Motor neuron (in vitro differentiated cells): ENCODE results near the gene TMEM17. TPM values are rescaled to one million over a fixed set of nuclear protein-coding genes. Genes with fewer than 3 reads are reported as not detected.
A peak's percentile ranks its signal among the peaks of the same experiment; 100 is the strongest.
"Not testable (repeated sequence)": the region's sequence is repeated elsewhere in the genome, so short reads cannot be mapped to it uniquely, and the experiment has no call there.

ENCODE experiments used
- ATAC-seq, 8 experiments: fragments of 200-7000 bp; cut with Tn5 transposase; replicated peaks in 6 of 8; 2 replicates each; pipeline ENCODE4 v1.8.0; 2021; ENCODE audit warnings: mild to moderate bottlenecking in 8 of 8, moderate library complexity in 8 of 8
- H3K27ac ChIP-seq, 2 donors: fragments of 250-450 bp; sonication (Bioruptor Pico); 2 replicates each; pipeline ENCODE4 v1.9.0; 2021; ENCODE audit warnings: antibody characterized with exemption in 2 of 2, mild to moderate bottlenecking in 2 of 2, moderate library complexity in 1 of 2
- H3K4me1 ChIP-seq, 2 donors: fragments of 250-450 bp; sonication (Bioruptor Pico); replicated peaks in 1 of 2; 2 replicates each; pipeline ENCODE4 v1.6.1; 2021; ENCODE audit warnings: antibody characterized with exemption in 2 of 2, mild to moderate bottlenecking in 2 of 2, moderate library complexity in 1 of 2
- H3K4me3 ChIP-seq, 5 donors: fragments of 250-450 bp; sonication (Bioruptor Pico); 2 replicates each; pipeline ENCODE4 v1.9.0; 2021; ENCODE audit warnings: antibody characterized with exemption in 5 of 5, mild to moderate bottlenecking in 5 of 5, moderate library complexity in 4 of 5
- WGBS, 10 experiments: fragments of 450-650 bp; shearing (Covaris generic); methylation state at CpG; one replicate each; pipeline ENCODE4 v1.0.0; 2022; 5-methylcytosine and 5-hydroxymethylcytosine counted together
- in situ Hi-C, 9 experiments: fragments of 400-800 bp; cut with MboI; loops; one replicate each; pipeline ENCODE4 v1.15.0; 2021; ENCODE audit warnings: low sequenced_read_pairs in 9 of 9, low pct_unique_long_range_greater_than_20kb in 2 of 9; ENCODE audit not compliant: unreplicated experiment in 9 of 9
- total RNA-seq, 8 experiments: library from RNA; unstranded; fragments of 300-600 nt; gene quantifications; 2 replicates each; pipeline versions ENCODE4 v1.2.3 to v1.2.4, GENCODE V29; 2022

The TMEM17 gene
- total RNA-seq, 8 experiments from 2014 or later = 2.6 to 8.3 (median 3.6) TPM

- in situ Hi-C loops = no loop called here
- no peak overlapping the region for H3K4me3 ChIP-seq
- H3K27ac ChIP-seq = no peak overlapping the region
- ATAC-seq = no peak
- H3K4me1 ChIP-seq = no peaks in the 10 kb centered on the region
These were observed 23.8 kb upstream of the TMEM17 start for GRCh38 chr2:62529758-62530157.

GRCh38 chr2:62527478-62528210, 21.6 kb upstream of the TMEM17 start:
- ATAC-seq = peak in 1 of 8 experiments; percentile 35
- Histone ChIP-seq H3K4me1 (no peaks in the 10 kb centered on the region), H3K4me3 (no peak overlapping the region), H3K27ac (no peak overlapping the region)
- 0 to 100% (median 78%) methylated on average over 1 to 2 of the region's 3 CpGs; no CpG with 5 or more reads in 2 of the 10 experiments for WGBS, 10 experiments
- in situ Hi-C loops = no loop called here

GRCh38 chr2:62526531-62527381, 20.8 kb upstream of the TMEM17 start:
- Histone ChIP-seq H3K4me3 (no peak overlapping the region), H3K4me1 (no peaks in the 10 kb centered on the region), H3K27ac (no peak overlapping the region)
- in situ Hi-C loops = no loop called here
- WGBS, 10 experiments = 17 to 93% (median 61%) methylated on average over 1 to 6 of the region's 10 CpGs; no CpG with 5 or more reads in 1 of the 10 experiments
- peak in 3 of 8 experiments; percentile 46 to 84 (median 53) for ATAC-seq

- no peaks in the 10 kb centered on the region for H3K4me1 ChIP-seq
These were observed 19.7 kb upstream of the TMEM17 start for GRCh38 chr2:62525549-62526269.

GRCh38 chr2:62524293-62524941, 18.4 kb upstream of the TMEM17 start:
- H3K27ac ChIP-seq = no peak overlapping the region
- in situ Hi-C loops = no loop called here
- H3K4me3 ChIP-seq = no peak overlapping the region
- ATAC-seq = no peak
- 82 to 100% (median 94%) methylated on average over 1 to 5 of the region's 5 CpGs for WGBS, 10 experiments
- H3K4me1 ChIP-seq = no peaks in the 10 kb centered on the region

More at GRCh38 chr2:62525549-62526269, 19.7 kb upstream of the TMEM17 start:
- no peak for ATAC-seq
- Histone ChIP-seq H3K27ac (no peak overlapping the region), H3K4me3 (no peak overlapping the region)
- in situ Hi-C loops = no loop called here

GRCh38 chr2:62521061-62521460, 15.1 kb upstream of the TMEM17 start:
- WGBS, 10 experiments = 75 to 100% (median 100%) methylated on average over 1 to 8 of the region's 14 CpGs; no CpG with 5 or more reads in 3 of the 10 experiments
- H3K4me3 ChIP-seq, H3K4me1 ChIP-seq, ATAC-seq, in situ Hi-C loops, H3K27ac ChIP-seq: not testable (repeated sequence)

GRCh38 chr2:62512384-62512783, 6.4 kb upstream of the TMEM17 start:
- H3K4me1 ChIP-seq = peaks cover 0 to 3% of the 10 kb centered on the region in 2 donors
- WGBS, 10 experiments = 64 to 95% (median 84%) methylated on average over 2 to 4 of the region's 4 CpGs; no CpG with 5 or more reads in 4 of the 10 experiments
- no peak overlapping the region for H3K4me3 ChIP-seq
- no peak overlapping the region for H3K27ac ChIP-seq
- in situ Hi-C loops = no loop called here
- no peak for ATAC-seq

- no peak overlapping the region for H3K4me3 ChIP-seq
- WGBS, 10 experiments = 0 to 100% (median 51%) methylated on average over 1 to 6 of the region's 6 CpGs
- peaks cover 0 to 3% of the 10 kb centered on the region in 2 donors for H3K4me1 ChIP-seq
- no peak for ATAC-seq
- no peak overlapping the region for H3K27ac ChIP-seq
- in situ Hi-C loops = no loop called here
These were observed 5.6 kb upstream of the TMEM17 start for GRCh38 chr2:62511636-62512035.

GRCh38 chr2:62506421-62506750, 391 bp upstream of the TMEM17 start:
- ATAC-seq = peak; percentile 16 to 39 (median 28)
- in situ Hi-C loops = no loop called here
- 0% methylated on average over 1 to 3 of the region's 3 CpGs; no CpG with 5 or more reads in 6 of the 10 experiments for WGBS, 10 experiments

GRCh38 chr2:62505109-62505749, 766 bp downstream of the TMEM17 start:
- ATAC-seq = no peak
- Histone ChIP-seq H3K4me3 (peak overlapping the region; percentile 44 to 77 (median 56)), H3K4me1 (peaks cover 3 to 5% of the 10 kb centered on the region in 2 donors), H3K27ac (peak overlapping the region; percentile 70 to 79)
- in situ Hi-C loops = no loop called here
- WGBS, 10 experiments = 16 to 100% (median 76%) methylated on average over 1 to 3 of the region's 18 CpGs; no CpG with 5 or more reads in 4 of the 10 experiments

More at GRCh38 chr2:62506421-62506750, 391 bp upstream of the TMEM17 start:
- Histone ChIP-seq H3K27ac (peak overlapping the region; percentile 70 to 79), H3K4me3 (peak overlapping the region; percentile 44 to 77 (median 56)), H3K4me1 (peaks cover 3 to 5% of the 10 kb centered on the region in 2 donors)

- Histone ChIP-seq H3K27ac (no peak overlapping the region), H3K4me3 (no peak overlapping the region), H3K4me1 (peaks cover 3 to 5% of the 10 kb centered on the region in 2 donors)
- 58 to 96% (median 89%) methylated on average over 2 to 6 of the region's 6 CpGs for WGBS, 10 experiments
- in situ Hi-C loops = no loop called here
- ATAC-seq = no peak
These were observed 1.3 kb downstream of the TMEM17 start for GRCh38 chr2:62504657-62505056.

GRCh38 chr2:62501794-62502500, 4.0 kb downstream of the TMEM17 start:
- 50 to 100% (median 67%) methylated on average over 1 to 4 of the region's 4 CpGs for WGBS, 10 experiments
- H3K27ac ChIP-seq = no peak overlapping the region
- ATAC-seq = no peak
- H3K4me1 ChIP-seq = peaks cover 3 to 5% of the 10 kb centered on the region in 2 donors
- H3K4me3 ChIP-seq = no peak overlapping the region
- in situ Hi-C loops = no loop called here
